A549 (cell line): ENCODE results near the gene PDSS2. TPM values are rescaled to one million over a fixed set of nuclear protein-coding genes. Genes with fewer than 3 reads are reported as not detected.

Experiments
- ATAC-seq, 2 experiments: fragments of 200-7000 bp in 1 of 2; fragments of >200 bp in 1 of 2; cut with Nextera tagmentation in 1 of 2; cut with Tn5 transposase in 1 of 2; 3 replicates each; pipeline versions ENCODE4 v1.8.0 to v1.9.1; 2018 to 2020; ENCODE audit warnings: mild to moderate bottlenecking in 1 of 2, moderate library complexity in 1 of 2
- CTCF ChIA-PET: fragments of 300-600 bp; sonication (Branson Sonifier 250); formaldehyde crosslinking; extraction: SDS; loops from one replicate; lab custom pipeline; 2021; ENCODE audit warnings: antibody characterized with exemption, inconsistent platforms; lab: Yijun Ruan, JAX
- POLR2A ChIA-PET: fragments of 350-600 bp; formaldehyde crosslinking; extraction: SDS; loops from one replicate; lab custom pipeline; 2021; ENCODE audit warnings: antibody characterized with exemption, inconsistent platforms; lab: Yijun Ruan, JAX
- DNase-seq, 2 experiments: peaks; one replicate each; pipeline versions ENCODE4 v3.0.0 to v3.0.0-alpha.2; 2011 to 2016; ENCODE audit warnings: low read depth in 1 of 2, low spot score in 1 of 2
- FAIRE-seq: peaks from 2 replicates; lab custom pipeline; 2011; peaks lifted over from hg19 to GRCh38; lab: Jason Lieb, UNC
- H3K27ac ChIP-seq, 2 experiments: fragments of >200 bp; sonication (Bioruptor Twin); formaldehyde crosslinking; 3 replicates each; pipeline ENCODE4 v1.5.1; 2016 to 2017
- H3K4me1 ChIP-seq: fragments of >200 bp; sonication (Bioruptor Twin); formaldehyde crosslinking; 3 replicates; pipeline ENCODE4 v1.6.1; 2016
- H3K4me2 ChIP-seq: fragments of >200 bp; sonication (Bioruptor Twin); formaldehyde crosslinking; 3 replicates; pipeline ENCODE4 v1.6.1; 2016
- H3K4me3 ChIP-seq: fragments of >200 bp; sonication (Bioruptor Twin); formaldehyde crosslinking; 3 replicates; pipeline ENCODE4 v1.5.1; 2016
- H3K9me3 ChIP-seq: fragments of >200 bp; sonication (Bioruptor Twin); formaldehyde crosslinking; 3 replicates; pipeline ENCODE4 v1.6.1; 2016
- ATOH8 ChIP-seq: fragments of 250-450 bp; sonication (Bioruptor Pico); IDR thresholded peaks from 2 replicates; pipeline ENCODE4 v1.5.0; 2020; ENCODE audit warnings: low read depth, mild to moderate bottlenecking, moderate library complexity
- BHLHE40 ChIP-seq: IDR thresholded peaks from 2 replicates; pipeline ENCODE4 v1.6.1; 2012; ENCODE audit warnings: low read depth, low read length, inconsistent platforms
- CBX2 ChIP-seq: fragments of 200-600 bp; sonication (generic); IDR thresholded peaks from 2 replicates; pipeline ENCODE4 v1.6.1; 2016; ENCODE audit warnings: low read depth, mild to moderate bottlenecking, borderline replicate concordance
- CEBPB ChIP-seq, 2 experiments: fragments of >200 bp in 1 of 2; sonication (Bioruptor Twin) in 1 of 2; formaldehyde crosslinking in 1 of 2; IDR thresholded peaks; 2 replicates each; pipeline ENCODE4 v1.6.1; 2012 to 2016
- CHD4 ChIP-seq: fragments of 200-600 bp; sonication (generic); IDR thresholded peaks from 2 replicates; pipeline ENCODE4 v1.6.1; 2016; ENCODE audit warnings: antibody characterized with exemption, mild to moderate bottlenecking, borderline replicate concordance
- EHF ChIP-seq: fragments of 250-450 bp; sonication (Bioruptor Pico); IDR thresholded peaks from 2 replicates; pipeline ENCODE4 v1.5.0; 2020; ENCODE audit warnings: mild to moderate bottlenecking
- EP300 ChIP-seq, 2 experiments: fragments of >200 bp; sonication (Bioruptor Twin); formaldehyde crosslinking; IDR thresholded peaks; 2 replicates in 1 of 2; 3 replicates in 1 of 2; pipeline ENCODE4 v1.6.1; 2016 to 2017
- FOSB ChIP-seq: fragments of 250-450 bp; sonication (Bioruptor Pico); IDR thresholded peaks from 2 replicates; pipeline ENCODE4 v1.5.0; 2020; ENCODE audit warnings: mild to moderate bottlenecking, moderate library complexity
- HES2 ChIP-seq: fragments of >200 bp; sonication (Bioruptor Twin); formaldehyde crosslinking; IDR thresholded peaks from 2 replicates; pipeline ENCODE4 v1.6.1; 2016
- HEYL ChIP-seq: fragments of 250-450 bp; sonication (Bioruptor Pico); IDR thresholded peaks from 2 replicates; pipeline ENCODE4 v1.8.0; 2021; ENCODE audit warnings: mild to moderate bottlenecking, moderate library complexity
- HMGXB4 ChIP-seq: fragments of 250-450 bp; sonication (Bioruptor Pico); IDR thresholded peaks from 2 replicates; pipeline ENCODE4 v1.5.0; 2021; ENCODE audit warnings: mild to moderate bottlenecking, moderate library complexity, borderline replicate concordance
- KDM5A ChIP-seq: fragments of 200-600 bp; sonication (generic); IDR thresholded peaks from 2 replicates; pipeline ENCODE4 v1.6.1; 2016; ENCODE audit warnings: antibody characterized with exemption, mild to moderate bottlenecking
- MAFK ChIP-seq: fragments of 450-650 bp; IDR thresholded peaks from 2 replicates; pipeline ENCODE4 v1.6.1; 2014; ENCODE audit not compliant: partially characterized antibody
- MAX ChIP-seq: IDR thresholded peaks from 2 replicates; pipeline ENCODE4 v1.6.1; 2012
- MAZ ChIP-seq: fragments of 150-350 bp; IDR thresholded peaks from 2 replicates; pipeline ENCODE4 v1.6.1; 2014; ENCODE audit warnings: antibody characterized with exemption, low read depth, low read length, borderline replicate concordance
- PHF8 ChIP-seq: fragments of 200-600 bp; sonication (generic); IDR thresholded peaks from 2 replicates; pipeline ENCODE4 v1.6.1; 2016; ENCODE audit warnings: low read depth, mild to moderate bottlenecking, antibody characterized with exemption, moderate library complexity, borderline replicate concordance
- POLR2AphosphoS2 ChIP-seq: conservative IDR thresholded peaks from 2 replicates; pipeline ENCODE4 v1.6.1; 2012; ENCODE audit warnings: low read length, improper control_type of control experiment, inconsistent platforms
- REST ChIP-seq: fragments of 200-600 bp; sonication (generic); IDR thresholded peaks from 2 replicates; pipeline ENCODE4 v1.6.1; 2016; ENCODE audit warnings: antibody characterized with exemption, mild to moderate bottlenecking, moderate library complexity
- SMC3 ChIP-seq: fragments of >200 bp; sonication (Bioruptor Twin); formaldehyde crosslinking; IDR thresholded peaks from 3 replicates; pipeline ENCODE4 v1.6.1; 2018; ENCODE audit warnings: inconsistent platforms
- SREBF2 ChIP-seq: fragments of 450-650 bp; IDR thresholded peaks from 2 replicates; pipeline ENCODE4 v1.6.1; 2014; ENCODE audit warnings: mild to moderate bottlenecking, moderate library complexity
- TP53 ChIP-seq: fragments of 250-450 bp; sonication (Bioruptor Pico); IDR thresholded peaks from 2 replicates; pipeline ENCODE4 v1.5.0; 2021; ENCODE audit warnings: mild to moderate bottlenecking, moderate library complexity
- ZC3H11A ChIP-seq: fragments of 450-650 bp; IDR thresholded peaks from 2 replicates; pipeline ENCODE4 v1.6.1; 2014; ENCODE audit warnings: antibody characterized with exemption, mild to moderate bottlenecking
- ZNF302 ChIP-seq: fragments of 250-450 bp; sonication (Bioruptor Pico); IDR thresholded peaks from 2 replicates; pipeline ENCODE4 v1.9.0; 2021; ENCODE audit warnings: inconsistent platforms, mild to moderate bottlenecking, moderate library complexity
- WGBS: methylation state at CpG from one replicate; pipeline ENCODE4 v1.1.6; 2017; ENCODE audit errors: missing lambda C conversion rate; 5-methylcytosine and 5-hydroxymethylcytosine counted together
- polyA plus RNA-seq, 4 experiments: library from polyadenylated mRNA; depleted of rRNA in 3 of 4; stranded (reverse); fragments of >200 nt; fragmentation: RNase III in 1 of 4; extraction: RNeasy Plus Mini Kit Qiagen cat#74134 plus additional on column Dnase treatment in 1 of 4; gene quantifications; 2 replicates in 3 of 4; 3 replicates in 1 of 4; pipeline ENCODE4 v1.2.3, GENCODE V29; 2011 to 2017

Gene PDSS2
- polyA plus RNA-seq, 2 of the 4 experiments (the other 2 are of a cell fraction), result 7.2 to 17.3 TPM

GRCh38 chr6:107124934-107125348, 334.4 kb downstream of the PDSS2 start:
- ATAC-seq (no peak), DNase-seq (no peak), FAIRE-seq (no peak)
- Histone ChIP-seq H3K27ac (no peak overlapping the region), H3K4me1 (no peaks in the 10 kb centered on the region), H3K4me3 (no peak overlapping the region), H3K4me2 (no peak overlapping the region), H3K9me3 (no peaks in the 10 kb centered on the region)
- 63% methylated on average over 4 of the region's 4 CpGs for WGBS
- ChIA-PET CTCF (interaction anchor here (1.6 to 2.7 kb wide), 2 partner anchors 9 to 11 kb away, joined by 4 to 7 read pairs; partner anchors contain the start of gene BEND3), POLR2A (no interaction called here)
- no peak for TF ChIP-seq BHLHE40
- no peak for TF ChIP-seq SMC3
- TF ChIP-seq HEYL, result no peak
- no peak for TF ChIP-seq SREBF2
- no peak for TF ChIP-seq CHD4
- no peak for TF ChIP-seq HMGXB4
- no peak for TF ChIP-seq ZC3H11A
- TF ChIP-seq CBX2, result no peak
- TF ChIP-seq MAZ, result no peak
- no peak for TF ChIP-seq PHF8
- TF ChIP-seq ATOH8 (CRISPR knock-in tag), result no peak
- TF ChIP-seq POLR2AphosphoS2, result no peak
- TF ChIP-seq FOSB, result no peak
- no peak for TF ChIP-seq MAFK
- TF ChIP-seq TP53 (CRISPR knock-in tag), result no peak
- no peak for TF ChIP-seq EP300 (IDR thresholded peaks at IDR 0.05)
- TF ChIP-seq MAX, result no peak
- no peak for TF ChIP-seq EHF

- TF ChIP-seq EP300 (IDR thresholded peaks at IDR 0.05) (no peak), ZNF302 (CRISPR knock-in tag) (no peak), HES2 (no peak), CEBPB (IDR thresholded peaks at IDR 0.05) (no peak), REST (no peak), KDM5A (no peak), CBX2 (no peak)
- Histone ChIP-seq H3K4me1 (no peaks in the 10 kb centered on the region), H3K9me3 (no peaks in the 10 kb centered on the region), H3K4me3 (no peak overlapping the region), H3K4me2 (no peak overlapping the region), H3K27ac (no peak overlapping the region)
- no peak for FAIRE-seq
- CTCF ChIA-PET, result interaction anchor here (0.6 to 0.8 kb wide), 2 partner anchors 8 to 170 kb away, joined by 3 read pairs; partner anchors contain the start of gene BEND3
- no peak for ATAC-seq
- no peak for DNase-seq
- 92% methylated on average over 6 of the region's 6 CpGs for WGBS
- POLR2A ChIA-PET, result no interaction called here
These were observed 335.9 kb downstream of the PDSS2 start for GRCh38 chr6:107123501-107123900.
